GM18870 (cell line): ENCODE measurements around the gene SPPL2C.

Experiments
- ATAC-seq: cut with Tn5 transposase; IDR thresholded peaks from one replicate; pipeline ENCODE4 v1.9.1; 2021; ENCODE audit warnings: moderate library complexity; ENCODE audit not compliant: unreplicated experiment

The SPPL2C gene

DNA sequence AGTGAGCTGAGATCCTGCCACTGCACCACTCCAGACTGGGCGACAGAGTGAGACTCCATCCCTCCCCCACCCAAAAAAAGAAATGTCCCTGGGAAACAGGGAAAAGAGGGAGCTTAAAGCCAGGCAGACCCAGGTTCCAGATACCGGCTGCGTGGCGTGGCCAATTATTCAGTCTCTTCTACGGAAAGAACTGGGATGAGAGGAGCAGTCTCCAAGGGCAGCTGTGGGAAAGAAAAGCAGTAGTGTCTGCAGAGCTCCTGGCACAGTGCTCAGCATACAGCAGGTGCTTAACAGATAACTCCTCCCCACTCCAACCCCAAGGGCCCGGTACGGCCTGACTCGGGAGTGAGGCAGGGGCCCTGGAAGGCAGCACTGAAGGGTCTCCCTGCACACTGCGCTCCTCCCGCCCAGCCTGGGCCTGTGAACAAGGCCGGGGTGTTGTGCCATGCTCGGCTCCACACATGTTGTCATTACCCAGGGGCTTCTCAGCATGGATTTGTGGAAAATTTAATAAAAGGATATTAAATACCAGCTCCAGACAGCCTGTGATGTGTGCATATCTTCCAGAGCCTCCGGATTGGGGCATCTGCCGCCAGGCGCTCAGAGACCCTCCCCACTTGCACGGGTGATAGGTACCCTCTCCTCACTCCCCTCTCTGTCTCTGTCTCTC lies 17.6 kb upstream of the SPPL2C start:
- no peak for ATAC-seq

DNA sequence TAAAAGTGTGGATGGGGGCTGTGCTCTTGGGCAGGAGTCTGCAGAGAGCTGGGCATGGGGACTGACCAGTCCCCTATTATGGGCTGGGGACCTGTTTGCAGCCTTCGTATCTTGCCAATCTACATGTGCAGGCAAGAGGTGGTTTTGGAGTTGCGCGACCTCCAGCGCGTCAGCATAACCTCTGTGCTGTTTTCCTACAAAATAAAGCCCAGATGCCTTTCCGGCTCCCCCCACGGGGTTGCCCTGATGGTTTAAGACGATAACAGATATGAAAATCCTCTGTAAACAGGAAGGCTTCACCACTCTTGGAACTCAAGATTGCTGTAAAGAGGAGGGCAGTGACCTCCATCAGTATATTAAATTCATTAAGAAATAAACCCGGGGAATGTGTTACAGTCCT lies 16.5 kb upstream of the SPPL2C start:
- ATAC-seq: no peak

DNA sequence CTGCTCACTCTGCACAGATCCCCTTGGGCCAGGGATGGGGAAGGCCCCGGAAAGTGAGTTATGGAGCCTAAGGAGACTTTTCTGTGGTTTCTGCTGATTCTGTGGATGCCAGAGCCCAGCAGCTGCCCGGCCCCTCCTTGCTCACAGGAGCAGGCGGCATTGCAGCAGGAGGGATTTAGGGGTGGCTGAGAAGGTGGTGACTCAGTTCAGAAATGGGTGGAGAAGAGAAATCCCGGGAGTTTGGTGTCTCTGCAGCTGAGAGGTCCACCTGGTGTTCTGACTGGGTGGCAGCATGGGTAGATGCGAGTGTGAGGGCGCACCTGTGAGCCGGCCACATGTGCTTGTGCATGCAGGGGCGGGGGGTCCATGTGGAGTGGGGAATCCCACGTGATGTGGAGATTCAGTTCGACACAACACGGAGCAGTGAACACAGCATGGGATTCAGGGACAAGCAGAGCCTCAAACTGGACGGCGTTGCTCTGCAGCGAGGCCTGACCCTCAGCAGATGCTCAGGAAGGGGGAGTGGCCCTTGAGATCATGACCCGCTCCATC lies 16.0 kb upstream of the SPPL2C start:
- ATAC-seq: no peak

DNA sequence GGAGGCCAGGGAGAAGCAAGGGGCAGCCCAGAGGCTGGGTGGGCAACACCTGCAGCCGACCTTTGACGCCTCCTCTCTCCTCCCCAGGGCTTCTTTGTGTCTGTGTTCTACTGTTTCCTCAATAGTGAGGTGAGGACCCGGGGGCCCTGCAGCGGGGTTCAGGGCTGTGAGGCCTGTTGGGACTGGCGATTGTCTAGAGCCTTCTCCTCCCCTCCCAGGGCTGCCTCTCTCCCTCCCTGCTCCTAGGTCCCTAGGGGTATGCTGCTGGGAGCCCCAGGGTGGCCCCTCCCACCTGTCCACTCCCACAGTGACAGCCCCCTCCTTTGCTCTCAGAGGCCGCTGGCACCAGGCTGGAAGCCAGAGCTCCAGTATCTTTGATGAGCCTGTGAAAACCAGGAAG lies 10.8 kb upstream of the SPPL2C start:
- ATAC-seq: no peak

DNA sequence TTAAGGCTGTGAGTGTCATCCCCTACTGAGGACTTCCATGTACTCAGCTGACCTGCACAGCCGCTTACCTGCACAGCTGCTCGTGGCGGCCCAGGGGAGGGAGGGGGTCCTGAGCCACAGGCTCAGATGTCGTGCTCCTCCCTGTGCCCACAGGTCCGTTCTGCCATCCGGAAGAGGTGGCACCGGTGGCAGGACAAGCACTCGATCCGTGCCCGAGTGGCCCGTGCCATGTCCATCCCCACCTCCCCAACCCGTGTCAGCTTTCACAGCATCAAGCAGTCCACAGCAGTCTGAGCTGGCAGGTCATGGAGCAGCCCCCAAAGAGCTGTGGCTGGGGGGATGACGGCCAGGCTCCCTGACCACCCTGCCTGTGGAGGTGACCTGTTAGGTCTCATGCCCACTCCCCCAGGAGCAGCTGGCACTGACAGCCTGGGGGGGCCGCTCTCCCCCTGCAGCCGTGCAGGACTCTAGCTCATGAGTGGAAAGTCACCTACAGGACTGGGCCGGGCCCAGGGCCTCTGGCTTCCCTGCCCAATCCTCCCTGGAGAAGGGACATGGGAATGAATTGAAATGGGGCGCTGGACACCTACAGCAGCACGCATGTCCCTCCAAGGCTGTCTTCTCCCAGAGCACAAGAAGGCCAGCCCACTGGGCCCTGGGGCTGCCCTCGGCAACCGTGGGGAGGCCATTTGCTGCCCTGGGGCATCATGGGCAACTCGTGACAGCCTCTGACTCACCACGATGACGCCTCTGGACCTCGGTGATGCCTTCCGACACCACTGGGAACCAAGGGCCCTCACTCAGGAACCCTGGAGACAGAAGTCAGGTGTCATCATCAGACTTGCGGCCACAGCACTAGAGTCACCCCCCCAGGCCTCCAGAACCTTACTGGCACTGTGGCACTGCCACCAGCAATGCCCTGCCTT lies 9.9 kb upstream of the SPPL2C start:
- no peak for ATAC-seq

DNA sequence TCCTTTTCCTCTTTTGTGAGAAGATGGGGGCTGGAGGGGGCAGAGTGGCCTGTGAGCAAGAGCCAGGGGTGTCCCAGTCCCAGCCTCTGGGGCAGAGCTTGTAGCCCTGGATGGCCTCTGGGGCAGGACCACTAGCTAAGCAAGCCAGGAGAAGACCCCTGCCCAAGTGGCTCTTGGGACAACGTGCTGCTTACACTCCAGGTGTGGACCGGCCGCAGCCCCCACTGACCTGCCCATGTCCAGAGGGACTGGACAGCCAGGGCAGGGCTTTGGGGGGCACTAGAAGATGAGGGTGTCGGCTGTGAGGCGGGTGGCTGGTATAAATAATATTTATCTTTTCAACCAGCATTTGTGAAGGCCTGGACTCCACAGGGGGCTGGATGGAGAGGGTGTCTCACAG lies 9.2 kb upstream of the SPPL2C start:
- ATAC-seq: no peak

DNA sequence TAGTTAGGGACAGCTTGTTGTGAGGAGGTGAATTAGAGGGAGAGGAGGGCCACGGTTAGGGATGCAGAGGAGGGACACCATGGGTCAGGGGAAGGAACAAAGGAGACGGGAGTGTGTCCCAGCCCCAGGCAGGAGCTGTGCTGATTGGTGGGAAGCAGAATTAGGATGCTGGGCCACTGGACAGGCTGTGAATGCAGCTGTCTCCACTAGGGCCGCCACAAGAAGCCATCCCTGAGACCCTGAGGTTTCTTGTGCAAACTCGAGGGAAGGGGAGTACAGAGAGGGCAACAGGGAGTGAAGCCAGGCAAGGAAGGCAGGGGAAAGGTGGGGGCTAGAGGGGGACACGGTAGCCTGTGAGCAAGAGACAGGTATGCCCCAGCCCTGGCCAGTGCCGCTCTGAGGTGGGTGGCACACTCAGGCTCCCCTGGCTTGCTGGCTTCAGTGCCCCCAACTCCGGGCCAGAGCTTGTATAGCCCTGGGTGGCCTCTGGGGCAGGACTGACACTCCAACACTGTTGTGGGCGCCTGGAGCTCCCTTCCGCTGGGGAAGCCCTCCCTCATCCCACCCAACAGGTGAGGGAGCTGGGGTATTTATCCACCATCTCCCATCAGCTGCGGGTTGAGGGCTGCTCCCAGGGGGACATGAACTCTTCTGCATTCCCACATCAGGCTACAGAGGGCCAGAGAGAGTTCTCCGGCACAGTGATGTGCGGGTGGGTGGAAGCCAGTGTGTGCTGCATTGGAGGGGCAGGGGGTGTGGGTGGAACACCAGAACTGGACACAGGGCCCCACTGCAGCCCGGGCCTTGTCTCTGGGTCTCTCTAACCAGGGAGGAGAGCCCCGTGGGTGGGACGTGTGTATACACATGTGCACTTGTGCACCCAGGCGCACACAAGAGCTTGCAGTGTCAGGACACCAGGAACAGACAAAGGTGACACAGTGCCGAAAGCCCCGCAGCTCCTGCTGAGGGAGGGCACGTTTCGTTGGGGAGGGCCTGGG lies 8.3 kb upstream of the SPPL2C start:
- ATAC-seq: no peak

DNA sequence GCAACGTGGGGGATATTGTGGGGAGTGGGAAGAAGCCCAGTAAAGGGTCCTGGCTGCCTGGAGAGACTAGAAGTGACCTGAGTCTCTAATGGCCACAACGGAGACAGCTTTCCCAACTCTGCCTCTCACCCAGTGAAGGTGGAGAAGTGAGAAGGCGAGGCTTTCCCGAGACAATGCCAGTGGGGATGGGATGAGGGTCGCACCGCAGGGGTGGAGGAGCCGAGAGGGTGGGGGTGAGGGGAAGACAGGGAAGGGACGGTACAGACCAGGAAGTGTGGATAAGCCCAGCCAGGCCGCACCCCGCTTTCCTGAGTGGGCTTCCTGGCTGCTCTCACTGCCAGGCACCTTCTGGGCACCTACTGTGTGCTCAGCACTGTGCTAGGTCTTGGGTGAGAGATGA lies 7.5 kb upstream of the SPPL2C start:
- ATAC-seq: no peak

DNA sequence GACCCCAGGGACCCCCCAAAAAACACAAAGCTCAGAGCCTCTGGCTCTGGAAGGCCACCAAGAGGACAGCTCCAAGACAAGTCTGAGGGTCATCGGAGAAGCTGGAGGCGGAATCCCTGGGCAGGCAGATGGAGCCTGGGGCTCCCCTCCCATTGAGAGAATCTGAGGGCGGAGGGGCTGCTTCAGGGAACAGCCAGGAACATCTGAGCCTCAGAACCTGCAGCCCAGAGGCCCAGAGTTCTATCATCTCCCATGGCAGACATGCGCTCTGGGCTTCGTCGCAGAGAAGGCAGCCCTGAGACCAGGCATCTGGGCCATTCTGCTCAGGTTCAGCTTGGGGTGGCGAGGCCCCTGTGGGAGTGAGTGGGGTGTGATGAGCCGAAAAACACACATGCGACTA lies 7.1 kb upstream of the SPPL2C start:
- ATAC-seq: no peak

DNA sequence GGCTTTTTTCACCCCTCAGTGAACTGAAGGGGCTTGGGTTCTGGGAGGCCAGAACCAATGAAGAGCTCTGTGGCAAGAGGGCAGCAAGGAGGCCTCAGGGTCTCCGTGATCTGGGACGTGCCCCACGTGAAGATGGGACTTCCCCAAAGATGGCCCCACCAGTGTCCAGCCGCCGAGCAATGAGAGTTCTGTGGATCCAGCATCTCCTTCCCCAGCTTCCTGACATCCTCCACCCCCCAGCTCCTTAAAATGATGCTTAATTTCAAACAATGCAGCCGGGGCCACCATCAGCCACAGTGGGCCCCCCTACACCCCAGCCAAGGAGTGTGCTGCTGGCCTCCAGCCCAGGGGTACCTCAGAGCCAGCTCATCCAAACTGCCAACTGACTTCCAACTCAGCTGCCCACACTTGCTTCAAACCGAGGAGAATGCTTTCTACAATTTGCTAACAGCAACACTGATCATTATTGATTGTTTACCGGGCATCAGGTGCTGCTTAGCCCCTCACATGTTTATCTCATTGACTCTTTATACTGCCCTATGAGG lies 5.9 kb upstream of the SPPL2C start:
- no peak for ATAC-seq

DNA sequence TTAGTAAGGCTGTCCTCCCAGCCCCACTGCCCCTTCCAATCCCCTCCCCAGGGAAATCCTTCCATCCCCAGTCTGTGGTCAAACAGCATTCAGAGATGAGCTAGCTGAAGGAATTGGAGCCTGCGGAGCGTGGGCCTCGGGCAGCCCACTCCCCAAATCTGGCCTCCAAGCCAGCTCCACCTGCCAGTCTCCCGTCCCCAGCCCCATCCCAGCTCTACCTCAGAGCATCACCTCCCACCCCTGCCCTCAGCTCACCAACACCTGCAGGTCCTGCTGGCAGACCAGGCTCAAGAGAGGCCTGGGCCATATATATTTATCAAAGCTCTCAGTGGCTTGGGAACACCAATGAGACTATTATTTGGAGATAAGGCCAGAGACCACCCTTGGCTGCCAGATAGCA lies 5.2 kb upstream of the SPPL2C start:
- ATAC-seq: no peak

DNA sequence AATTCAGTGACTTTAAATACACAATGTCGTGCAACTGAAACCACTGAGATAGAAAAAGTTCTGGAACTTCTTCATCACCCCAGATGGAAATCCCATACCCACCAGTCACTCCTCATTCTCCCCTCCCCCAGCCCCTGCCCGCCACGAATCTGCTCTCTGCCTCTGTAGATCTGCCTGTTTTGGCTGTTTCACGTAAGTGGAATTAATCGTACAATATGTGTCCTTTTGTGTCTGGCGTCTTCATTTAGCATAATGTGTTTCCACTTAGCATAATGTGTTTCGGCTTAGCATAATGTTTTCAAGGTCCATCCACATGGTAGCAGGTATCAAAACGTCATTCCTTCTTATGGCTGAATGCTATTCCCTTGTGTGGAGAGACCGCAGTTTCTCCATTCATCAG lies 3.5 kb upstream of the SPPL2C start:
- no peak for ATAC-seq

DNA sequence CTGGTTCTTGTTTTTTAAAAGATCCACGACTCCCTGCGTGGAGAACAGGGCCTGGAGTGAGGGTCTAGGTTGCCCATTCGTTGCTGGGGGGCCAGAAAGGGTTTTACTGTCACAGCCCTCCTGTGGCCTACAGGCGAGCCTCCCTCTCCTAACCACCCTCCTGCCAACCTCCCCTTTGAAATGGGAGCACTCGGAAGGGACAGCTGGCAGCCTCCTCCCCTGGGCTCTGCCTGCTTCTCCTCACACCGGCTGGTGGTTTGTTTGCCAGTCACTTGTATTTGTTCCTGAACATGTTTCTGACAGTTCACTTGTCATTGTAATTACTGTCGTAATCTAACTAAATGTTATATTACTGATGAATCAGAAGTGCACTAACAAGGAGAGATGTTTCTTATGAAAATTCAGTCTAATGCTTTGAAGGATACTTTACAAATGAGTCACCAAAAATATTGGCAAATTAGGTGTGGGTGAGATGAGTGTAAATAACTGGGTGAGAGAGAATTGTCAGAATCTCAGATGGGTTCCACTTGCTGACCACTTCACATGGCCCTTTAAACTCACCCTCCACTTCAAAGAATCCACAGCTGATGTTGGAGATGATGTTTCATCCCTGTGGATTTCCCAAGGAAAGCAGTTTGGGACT lies 2.7 kb upstream of the SPPL2C start:
- no peak for ATAC-seq

DNA sequence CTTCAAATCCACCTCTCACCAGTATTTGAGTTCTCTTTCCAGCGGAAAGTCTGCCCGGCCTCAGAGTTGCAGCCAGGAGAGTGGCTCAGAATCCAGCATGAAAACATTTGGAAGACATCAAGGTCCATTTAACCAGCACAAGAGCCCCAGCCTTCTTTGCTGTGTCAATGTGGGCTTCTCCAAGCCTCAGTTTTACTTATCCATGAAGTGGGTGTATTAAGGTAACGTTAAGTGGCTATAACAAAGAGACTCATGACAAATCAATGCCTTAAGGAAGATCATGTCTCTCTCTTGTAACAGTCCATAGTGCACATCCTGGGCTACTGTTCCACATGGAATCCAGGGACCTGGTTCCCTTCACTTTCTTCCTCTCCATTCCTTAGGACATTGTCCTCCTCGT lies 959 bp upstream of the SPPL2C start:
- no peak for ATAC-seq

DNA sequence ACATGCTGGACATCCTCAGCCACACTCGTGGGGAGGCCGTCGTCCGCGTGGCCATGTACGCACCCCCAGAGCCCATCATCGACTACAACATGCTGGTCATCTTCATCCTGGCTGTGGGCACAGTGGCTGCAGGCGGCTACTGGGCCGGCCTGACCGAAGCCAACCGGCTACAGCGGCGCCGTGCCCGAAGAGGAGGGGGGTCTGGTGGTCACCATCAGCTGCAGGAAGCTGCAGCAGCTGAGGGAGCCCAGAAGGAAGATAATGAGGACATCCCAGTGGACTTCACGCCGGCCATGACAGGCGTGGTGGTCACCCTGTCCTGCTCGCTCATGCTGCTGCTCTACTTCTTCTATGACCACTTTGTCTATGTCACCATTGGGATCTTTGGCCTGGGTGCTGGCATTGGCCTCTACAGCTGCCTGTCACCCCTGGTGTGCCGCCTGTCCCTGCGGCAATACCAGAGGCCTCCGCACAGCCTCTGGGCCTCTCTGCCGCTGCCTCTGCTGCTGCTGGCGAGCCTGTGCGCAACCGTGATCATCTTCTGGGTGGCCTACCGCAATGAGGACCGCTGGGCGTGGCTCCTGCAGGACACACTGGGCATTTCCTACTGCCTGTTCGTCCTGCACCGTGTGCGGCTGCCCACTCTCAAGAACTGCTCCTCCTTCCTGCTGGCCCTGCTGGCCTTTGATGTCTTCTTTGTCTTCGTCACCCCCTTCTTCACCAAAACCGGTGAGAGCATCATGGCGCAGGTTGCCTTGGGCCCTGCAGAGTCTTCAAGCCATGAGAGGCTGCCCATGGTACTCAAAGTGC lies 900 bp downstream of the SPPL2C start:
- ATAC-seq: no peak

DNA sequence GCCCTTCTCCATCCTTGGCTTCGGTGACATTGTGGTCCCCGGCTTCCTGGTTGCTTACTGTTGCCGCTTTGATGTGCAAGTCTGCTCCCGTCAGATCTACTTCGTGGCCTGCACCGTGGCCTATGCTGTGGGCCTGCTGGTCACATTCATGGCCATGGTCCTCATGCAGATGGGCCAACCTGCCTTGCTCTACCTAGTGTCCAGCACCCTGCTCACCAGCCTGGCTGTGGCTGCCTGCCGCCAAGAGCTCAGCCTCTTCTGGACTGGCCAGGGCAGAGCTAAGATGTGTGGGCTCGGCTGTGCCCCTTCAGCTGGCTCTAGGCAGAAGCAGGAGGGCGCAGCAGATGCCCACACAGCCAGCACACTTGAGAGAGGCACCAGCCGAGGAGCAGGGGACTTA lies 1.5 kb downstream of the SPPL2C start:
- ATAC-seq: no peak

DNA sequence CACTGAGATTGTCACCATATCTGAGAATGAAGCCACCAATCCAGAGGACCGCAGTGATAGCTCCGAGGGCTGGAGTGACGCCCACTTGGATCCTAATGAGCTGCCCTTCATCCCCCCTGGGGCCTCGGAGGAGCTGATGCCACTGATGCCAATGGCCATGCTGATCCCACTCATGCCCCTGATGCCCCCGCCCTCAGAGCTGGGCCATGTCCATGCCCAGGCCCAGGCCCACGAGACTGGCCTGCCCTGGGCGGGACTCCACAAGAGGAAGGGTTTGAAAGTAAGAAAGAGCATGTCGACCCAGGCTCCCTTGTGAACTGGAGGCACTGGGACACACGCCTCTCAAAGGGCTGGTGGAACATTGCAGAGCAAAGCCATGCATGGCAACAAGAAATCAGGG lies 2.0 kb downstream of the SPPL2C start:
- ATAC-seq: no peak

DNA sequence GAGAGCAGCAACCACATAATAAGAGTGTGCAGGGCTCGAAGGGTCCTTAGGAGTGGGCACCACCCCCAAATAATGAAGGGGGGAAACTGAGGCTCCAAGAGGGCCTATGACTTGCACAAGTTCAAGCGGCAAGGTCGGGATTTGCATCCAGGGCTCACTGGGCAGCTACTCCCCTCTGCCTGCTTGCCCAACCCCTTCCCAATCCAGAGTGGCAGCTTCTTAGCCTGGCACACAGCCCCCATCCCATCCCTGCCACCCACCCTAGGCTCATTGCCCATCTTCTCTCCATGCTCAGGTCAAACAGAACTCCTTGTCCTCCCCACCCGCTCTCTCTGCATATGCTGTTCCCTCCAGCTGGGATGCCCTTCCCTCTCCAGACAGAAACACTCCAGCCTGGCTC lies 2.4 kb downstream of the SPPL2C start:
- ATAC-seq: no peak

DNA sequence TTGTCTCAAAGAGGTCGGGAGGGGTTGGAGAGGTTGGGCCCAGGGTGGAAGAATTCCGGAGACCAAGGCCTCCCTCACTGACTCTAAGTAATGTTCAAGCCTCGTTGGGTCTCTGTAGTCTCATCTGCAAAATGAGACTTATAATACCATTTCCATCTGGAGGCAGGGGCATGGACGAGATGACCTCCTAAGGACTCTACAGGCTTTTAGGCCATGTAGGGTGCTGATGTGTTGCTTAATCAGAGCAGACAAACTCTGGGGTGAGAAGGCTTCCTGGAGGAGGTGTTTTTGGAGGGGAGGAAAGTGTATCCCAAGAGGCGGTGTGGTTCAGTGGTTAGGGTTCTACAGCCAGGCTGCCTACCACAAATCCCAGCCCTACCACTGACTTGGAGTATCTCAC lies 3.1 kb downstream of the SPPL2C start:
- ATAC-seq: no peak
